K562 (cell line): Measurements from ENCODE around the gene YES1. TPM values are rescaled to one million over a fixed set of nuclear protein-coding genes. Genes with fewer than 3 reads are reported as not detected.

Experiments
- ATAC-seq: fragments of 200-7000 bp; cut with Tn5 transposase; 3 replicates; pipeline ENCODE4 v1.9.1; 2020; ENCODE audit warnings: moderate library complexity
- BruUV-seq: library from RNA; stranded (reverse); fragments of 400-500 nt; replicated peaks from 2 replicates; lab custom pipeline; 2021; lab: Mats Ljungman, UMichigan
- CTCF ChIA-PET: fragments of 300-600 bp; formaldehyde crosslinking; extraction: SDS; loops from one replicate; lab custom pipeline; 2021; ENCODE audit warnings: low intra/inter-chr PET ratio; lab: Yijun Ruan, JAX
- POLR2A ChIA-PET: fragments of 300-600, 350-650 bp; sonication (Branson Sonifier 250); formaldehyde crosslinking; extraction: SDS; loops from one replicate; lab custom pipeline; 2021; ENCODE audit warnings: antibody characterized with exemption, inconsistent platforms; lab: Yijun Ruan, JAX
- DNase-seq, 4 experiments: peaks; one replicate each; pipeline versions ENCODE4 v3.0.0 to v3.0.0-alpha.2; 2011 to 2018; ENCODE audit warnings: low spot score in 3 of 4, mixed read lengths in 3 of 4; ENCODE audit errors: extremely low read depth in 1 of 4
- FAIRE-seq: peaks from 2 replicates; lab custom pipeline; 2011; peaks lifted over from hg19 to GRCh38; lab: Jason Lieb, UNC
- H2AFZ ChIP-seq: 2 replicates; pipeline ENCODE4 v1.6.0; 2011; ENCODE audit warnings: low read depth, low read length, control low read depth, inconsistent platforms
- H3K27ac ChIP-seq: fragments of 200-600 bp; 3 replicates; pipeline ENCODE4 v1.8.0; 2011; ENCODE audit warnings: low read depth, mild to moderate bottlenecking, control low read depth, inconsistent platforms, low read length, moderate library complexity, mixed read lengths; ENCODE audit errors: extremely low read depth
- H3K27me3 ChIP-seq, 2 experiments: fragments of 300-600 bp in 1 of 2; 2 replicates in 1 of 2; 3 replicates in 1 of 2; pipeline versions ENCODE4 v1.6.0 to v1.8.0; 2011; ENCODE audit warnings: inconsistent platforms in 2 of 2, low read length in 2 of 2, mild to moderate bottlenecking in 1 of 2, mixed read lengths in 1 of 2, moderate library complexity in 1 of 2; ENCODE audit not compliant: control insufficient read depth in 2 of 2, insufficient read depth in 2 of 2
- H3K36me3 ChIP-seq: fragments of 300-600 bp; 3 replicates; pipeline ENCODE4 v1.8.0; 2011; ENCODE audit warnings: mild to moderate bottlenecking, low read length, inconsistent platforms; ENCODE audit not compliant: control insufficient read depth, insufficient read depth
- H3K4me1 ChIP-seq, 2 experiments: fragments of 200-600 bp in 1 of 2; replicated peaks in 1 of 2; 2 replicates in 1 of 2; 3 replicates in 1 of 2; pipeline versions ENCODE4 v1.5.1 to v1.8.0; 2011; ENCODE audit warnings: inconsistent platforms in 2 of 2, low read length in 2 of 2, mild to moderate bottlenecking in 1 of 2, mixed read lengths in 1 of 2, moderate library complexity in 1 of 2; ENCODE audit not compliant: control insufficient read depth in 2 of 2, insufficient read depth in 2 of 2
- H3K4me2 ChIP-seq: 2 replicates; pipeline ENCODE4 v1.6.1; 2011; ENCODE audit warnings: low read length, control low read depth, inconsistent platforms, mixed read lengths; ENCODE audit not compliant: insufficient read depth
- H3K4me3 ChIP-seq: fragments of 200-600 bp; sonication (generic), shearing (Covaris generic); 2 replicates; pipeline ENCODE4 v1.5.1; 2016; ENCODE audit warnings: control low read depth, inconsistent platforms
- H3K79me2 ChIP-seq: fragments of 200-600 bp; 3 replicates; pipeline ENCODE4 v1.8.0; 2011; ENCODE audit warnings: low read length, inconsistent platforms; ENCODE audit not compliant: control insufficient read depth, insufficient read depth
- H3K9ac ChIP-seq, 2 experiments: 2 replicates each; pipeline versions ENCODE4 v1.6.0 to v1.6.1; 2011; ENCODE audit warnings: low read depth in 2 of 2, low read length in 2 of 2, control low read depth in 1 of 2, inconsistent platforms in 1 of 2, mild to moderate bottlenecking in 1 of 2, mixed read lengths in 1 of 2; ENCODE audit not compliant: insufficient read depth in 1 of 2
- H3K9me1 ChIP-seq: one replicate; pipeline ENCODE4 v1.6.0; 2011; ENCODE audit warnings: inconsistent platforms, mild to moderate bottlenecking, low read length, moderate library complexity; ENCODE audit not compliant: control insufficient read depth, insufficient read depth
- H3K9me3 ChIP-seq: replicated peaks from 2 replicates; pipeline ENCODE4 v1.5.1; 2011; ENCODE audit warnings: low read depth, low read length, inconsistent platforms; ENCODE audit not compliant: control insufficient read depth, insufficient read depth
- H4K20me1 ChIP-seq: replicated peaks from 2 replicates; pipeline ENCODE4 v1.6.1; 2011; ENCODE audit warnings: low read length, inconsistent platforms, mixed read lengths; ENCODE audit not compliant: control insufficient read depth, insufficient read depth
- BHLHE40 ChIP-seq: IDR thresholded peaks from 2 replicates; pipeline ENCODE4 v1.6.1; 2011; ENCODE audit warnings: low read length, improper control_type of control experiment
- CBFA2T2 ChIP-seq: fragments of 450-650 bp; conservative IDR thresholded peaks from 2 replicates; pipeline ENCODE4 v1.6.1; 2017; ENCODE audit warnings: mild to moderate bottlenecking
- CEBPZ ChIP-seq: fragments of 150-350 bp; IDR thresholded peaks from 2 replicates; pipeline ENCODE4 v1.6.1; 2014; ENCODE audit warnings: low read depth, mild to moderate bottlenecking, low read length, borderline replicate concordance
- CREB3 ChIP-seq: fragments of 450-650 bp; conservative IDR thresholded peaks from 2 replicates; pipeline ENCODE4 v1.6.1; 2016; ENCODE audit warnings: missing genetic modification characterization, low read depth, mild to moderate bottlenecking, missing compliant biosample characterization, moderate library complexity
- ETV5 ChIP-seq: sonication (generic); formaldehyde crosslinking; IDR thresholded peaks from 2 replicates; pipeline ENCODE4 v1.4.0; 2020; ENCODE audit warnings: low read depth, mild to moderate bottlenecking, missing genetic modification reagents
- IRF2 ChIP-seq: sonication (generic); formaldehyde crosslinking; IDR thresholded peaks from 2 replicates; pipeline ENCODE4 v1.8.1; 2022; ENCODE audit warnings: mild to moderate bottlenecking, missing genetic modification reagents
- NFRKB ChIP-seq: fragments of 450-650 bp; IDR thresholded peaks from 2 replicates; pipeline ENCODE4 v1.6.1; 2016; ENCODE audit warnings: low read depth
- PKNOX1 ChIP-seq: fragments of 450-650 bp; IDR thresholded peaks from 2 replicates; pipeline ENCODE4 v1.6.1; 2016
- PPARD ChIP-seq: fragments of 250-450 bp; sonication (Bioruptor Pico); IDR thresholded peaks from 2 replicates; pipeline ENCODE4 v1.8.0; 2022; ENCODE audit warnings: inconsistent platforms, mild to moderate bottlenecking, moderate library complexity
- ZNF75A ChIP-seq: fragments of 450-650 bp; formaldehyde crosslinking; IDR thresholded peaks from 2 replicates; pipeline ENCODE4 v1.4.0; 2020; ENCODE audit warnings: mild to moderate bottlenecking
- WGBS: fragments of 100-300 bp; shearing (Covaris generic); methylation state at CpG from one replicate; pipeline ENCODE4 v1.1.6; 2016; ENCODE audit warnings: low coverage, mixed read lengths; ENCODE audit not compliant: insufficient coverage; ENCODE audit errors: missing lambda C conversion rate; 5-methylcytosine and 5-hydroxymethylcytosine counted together
- in situ Hi-C: fragments of 300-500 bp; cut with MboI; formaldehyde crosslinking; loops from 4 replicates; pipeline ENCODE4 v1.15.0; 2018; ENCODE audit warnings: inconsistent platforms, mixed read lengths
- intact Hi-C: fragments of 100-400 bp; cut with micrococcal nuclease; formaldehyde crosslinking; loops from 2 replicates; pipeline ENCODE4 v1.14.2; 2022
- polyA plus RNA-seq, 8 experiments: library from polyadenylated mRNA; depleted of rRNA in 4 of 8; stranded (reverse) in 5 of 8; unstranded in 3 of 8; fragments of >200 nt; fragmentation: Nextera tagmentation in 2 of 8; fragmentation: Illumina TruSeq in 1 of 8; extraction: Ambion mirVana in 2 of 8; extraction: Trizol in 1 of 8; gene quantifications; 2 replicates each; pipeline versions ENCODE4 v1.2.1 to v1.2.3, GENCODE V29; 2011 to 2014; ENCODE audit warnings: inconsistent platforms in 1 of 8, missing spikeins in 1 of 8
- total RNA-seq, 7 experiments: library from RNA; depleted of rRNA in 6 of 7; stranded (reverse); fragments of >200 nt in 6 of 7; fragmentation: Illumina TruSeq in 2 of 7; extraction: Trizol in 2 of 7; gene quantifications; 2 replicates each; pipeline versions ENCODE4 v1.2.1 to v1.2.3, GENCODE V29; 2011 to 2021; ENCODE audit warnings: low replicate concordance in 1 of 7
- TF ChIP-seq, protein P1 (sequence below): sonication (generic); formaldehyde crosslinking; IDR thresholded peaks from 2 replicates; pipeline ENCODE4 v1.4.0; 2020; ENCODE audit warnings: mild to moderate bottlenecking, missing genetic modification reagents

The YES1 gene
- total and polyA plus RNA-seq, 9 of the 15 experiments (the other 6 are each of a cell fraction or from before 2014, with no cell fraction given) = 37.2 to 115 (median 77.7) TPM

DNA sequence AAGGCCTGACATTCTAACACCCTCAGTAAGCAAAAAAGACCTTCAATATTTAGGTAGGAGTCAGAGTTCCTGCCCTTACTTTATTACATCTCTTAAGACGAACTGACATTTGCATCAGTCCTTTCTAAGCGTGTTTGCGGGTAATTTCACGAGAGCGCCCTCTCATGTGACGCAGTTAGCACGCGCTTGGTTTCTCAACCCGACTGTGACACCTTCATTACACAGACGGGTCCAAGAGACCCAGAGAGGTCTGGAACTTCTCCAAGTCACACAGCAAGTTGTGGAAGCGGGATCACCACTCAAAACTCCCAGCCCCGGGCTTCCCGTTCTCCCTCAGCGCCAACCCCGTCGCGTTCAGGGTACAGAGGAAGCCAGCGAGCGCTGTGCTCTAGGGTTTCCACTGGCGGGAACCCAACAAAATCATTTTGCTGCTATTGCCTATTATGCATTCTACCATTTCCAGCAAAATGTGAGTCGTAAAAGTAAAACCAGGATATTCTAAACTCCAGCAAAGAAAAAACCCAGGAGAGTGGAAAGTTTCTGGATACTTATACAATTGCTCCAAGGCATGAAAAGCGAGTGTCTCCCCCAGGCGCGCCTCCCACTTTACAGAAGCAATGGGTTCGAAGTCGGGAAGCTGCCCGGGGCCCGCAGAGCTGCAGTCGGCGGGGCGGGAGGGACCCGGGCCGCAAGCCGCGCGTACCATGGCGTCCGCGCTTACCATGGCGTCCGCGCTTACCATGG, 100.2 kb downstream of the YES1 start:
- peak overlapping the region; percentile 97 for H3K9ac ChIP-seq
- peaks cover 7 to 10% of the 10 kb centered on the region in 2 experiments; a peak in 3 of 5 replicates for H3K4me1 ChIP-seq
- CTCF ChIA-PET = no interaction called here
- BruUV-seq = TSS peak; percentile 58
- intact Hi-C loops = loop anchor here (1.0 kb wide), 1 partner anchor 119 kb away; no protein-coding TSS in a partner anchor
- peaks cover 31% of the 10 kb centered on the region for H3K36me3 ChIP-seq
- H2AFZ ChIP-seq = peak overlapping the region; percentile 77
- ATAC-seq = peak; percentile 75
- H3K9me1 ChIP-seq = no peaks in the 10 kb centered on the region
- H4K20me1 ChIP-seq = no peaks in the 10 kb centered on the region
- in situ Hi-C loops = no loop called here
- peak; percentile 92 for FAIRE-seq
- H3K4me3 ChIP-seq = peak overlapping the region; percentile 63
- H3K4me2 ChIP-seq = peak overlapping the region; percentile 98
- POLR2A ChIA-PET = interaction anchor here (0.7 to 1.1 kb wide), 7 partner anchors 13 to 150 kb away, joined by 3 to 5 read pairs (median 3); no protein-coding TSS in a partner anchor
- WGBS = 21% methylated on average over 42 of the region's 42 CpGs
- H3K79me2 ChIP-seq = peaks cover 50% of the 10 kb centered on the region
- peak overlapping the region; percentile 88 for H3K27ac ChIP-seq
- peak; percentile 61 to 89 (median 70) for DNase-seq
- H3K9me3 ChIP-seq = no peaks in the 10 kb centered on the region
- H3K27me3 ChIP-seq = no peaks in the 10 kb centered on the region
- TF ChIP-seq BHLHE40 (peak; percentile 87), CEBPZ (peak; percentile 10; the same call in 1 of the 2 replicates), CBFA2T2 (no peak), ZNF75A (no peak), NFRKB (peak; percentile 70), IRF2 (CRISPR knock-in tag) (no peak), CREB3 (tag) (no peak), PKNOX1 (peak; percentile 45), PPARD (no peak), ETV5 (CRISPR knock-in tag) (0 out of 2 replicates have a peak, but pooled peaks have one; percentile 68)
- TF ChIP-seq, protein P1, sequence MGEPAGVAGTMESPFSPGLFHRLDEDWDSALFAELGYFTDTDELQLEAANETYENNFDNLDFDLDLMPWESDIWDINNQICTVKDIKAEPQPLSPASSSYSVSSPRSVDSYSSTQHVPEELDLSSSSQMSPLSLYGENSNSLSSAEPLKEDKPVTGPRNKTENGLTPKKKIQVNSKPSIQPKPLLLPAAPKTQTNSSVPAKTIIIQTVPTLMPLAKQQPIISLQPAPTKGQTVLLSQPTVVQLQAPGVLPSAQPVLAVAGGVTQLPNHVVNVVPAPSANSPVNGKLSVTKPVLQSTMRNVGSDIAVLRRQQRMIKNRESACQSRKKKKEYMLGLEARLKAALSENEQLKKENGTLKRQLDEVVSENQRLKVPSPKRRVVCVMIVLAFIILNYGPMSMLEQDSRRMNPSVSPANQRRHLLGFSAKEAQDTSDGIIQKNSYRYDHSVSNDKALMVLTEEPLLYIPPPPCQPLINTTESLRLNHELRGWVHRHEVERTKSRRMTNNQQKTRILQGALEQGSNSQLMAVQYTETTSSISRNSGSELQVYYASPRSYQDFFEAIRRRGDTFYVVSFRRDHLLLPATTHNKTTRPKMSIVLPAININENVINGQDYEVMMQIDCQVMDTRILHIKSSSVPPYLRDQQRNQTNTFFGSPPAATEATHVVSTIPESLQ (CRISPR knock-in tag) = 0 out of 2 replicates have a peak, but pooled peaks have one; percentile 78
